SH-SY5Y (cell line): ENCODE data around the gene ZDHHC7.

Experiments used
- GATA2 ChIP-seq: IDR thresholded peaks from 2 replicates; pipeline ENCODE4 v1.6.1; 2011; ENCODE audit warnings: mild to moderate bottlenecking, low read depth, low read length
- GATA3 ChIP-seq: IDR thresholded peaks from 2 replicates; pipeline ENCODE4 v1.6.1; 2011; ENCODE audit warnings: low read depth, mild to moderate bottlenecking, low read length, moderate library complexity

- no peak for TF ChIP-seq GATA2
- no peak for TF ChIP-seq GATA3
These were observed 8.4 kb upstream of the ZDHHC7 start for GRCh38 chr16:85019659-85020245.
